HG03159 (cell line): ENCODE results near the gene GTF3C4.
"Not testable (repeated sequence)": the region's sequence is repeated elsewhere in the genome, so short reads cannot be mapped to it uniquely, and the experiment has no call there.

ENCODE experiments used
- ATAC-seq: cut with Tn5 transposase; IDR thresholded peaks from one replicate; pipeline ENCODE4 v1.9.1; 2021; ENCODE audit warnings: mild to moderate bottlenecking, moderate library complexity; ENCODE audit not compliant: unreplicated experiment

GTF3C4 gene

GRCh38 chr9:132697230-132697629, 27.0 kb downstream of the GTF3C4 start:
- ATAC-seq, result no peak

GRCh38 chr9:132698989-132699388, 28.7 kb downstream of the GTF3C4 start:
- no peak for ATAC-seq

- no peak for ATAC-seq
Observed at GRCh38 chr9:132699956-132700355, 29.7 kb downstream of the GTF3C4 start.

GRCh38 chr9:132702254-132702653, 32.0 kb downstream of the GTF3C4 start:
- ATAC-seq, result no peak

- ATAC-seq, result no peak
Observed at GRCh38 chr9:132703336-132703735, 33.1 kb downstream of the GTF3C4 start.

- ATAC-seq, result no peak
Observed at GRCh38 chr9:132708239-132708638, 38.0 kb downstream of the GTF3C4 start.

GRCh38 chr9:132708769-132709430, 38.6 kb downstream of the GTF3C4 start:
- no peak for ATAC-seq

- no peak for ATAC-seq
Observed at GRCh38 chr9:132710333-132710732, 40.1 kb downstream of the GTF3C4 start.

- not testable (repeated sequence) for ATAC-seq
Observed at GRCh38 chr9:132711152-132711551, 40.9 kb downstream of the GTF3C4 start.

GRCh38 chr9:132711846-132712245, 41.6 kb downstream of the GTF3C4 start:
- ATAC-seq, result no peak

GRCh38 chr9:132712753-132713152, 42.5 kb downstream of the GTF3C4 start:
- no peak for ATAC-seq

- ATAC-seq, result no peak
Observed at GRCh38 chr9:132716007-132716406, 45.7 kb downstream of the GTF3C4 start.

GRCh38 chr9:132717326-132717945, 47.2 kb downstream of the GTF3C4 start:
- no peak for ATAC-seq

- ATAC-seq, result not testable (repeated sequence)
Observed at GRCh38 chr9:132718381-132718928, 48.2 kb downstream of the GTF3C4 start.

GRCh38 chr9:132721661-132722060, 51.4 kb downstream of the GTF3C4 start:
- ATAC-seq, result no peak

- no peak for ATAC-seq
Observed at GRCh38 chr9:132722564-132723065, 52.4 kb downstream of the GTF3C4 start.

- ATAC-seq, result no peak
Observed at GRCh38 chr9:132723809-132724208, 53.5 kb downstream of the GTF3C4 start.

- no peak for ATAC-seq
Observed at GRCh38 chr9:132725306-132725705, 55.0 kb downstream of the GTF3C4 start.

- no peak for ATAC-seq
Observed at GRCh38 chr9:132726576-132727130, 56.4 kb downstream of the GTF3C4 start.

GRCh38 chr9:132728071-132728470, 57.8 kb downstream of the GTF3C4 start:
- no peak for ATAC-seq

- no peak for ATAC-seq
Observed at GRCh38 chr9:132728497-132728896, 58.2 kb downstream of the GTF3C4 start.
